GM21576 (cell line): Measurements from ENCODE around the gene GABRA5.
"Not testable (repeated sequence)": the region's sequence is repeated elsewhere in the genome, so short reads cannot be mapped to it uniquely, and the experiment has no call there.

Experiments used
- ATAC-seq: cut with Tn5 transposase; IDR thresholded peaks from one replicate; pipeline ENCODE4 v1.9.1; 2021; ENCODE audit warnings: mild to moderate bottlenecking, moderate library complexity; ENCODE audit not compliant: unreplicated experiment

GABRA5 gene

GRCh38 chr15:26866298-26867199 lies at the start of gene GABRA5:
GABRA5 (plus strand) TSS chr15:26867062; CDS start chr15:26869249, 2,187 bp downstream.
- ATAC-seq, result no peak

GRCh38 chr15:26831191-26831590 lies 35.7 kb upstream of the GABRA5 start:
- ATAC-seq, result not testable (repeated sequence)

GRCh38 chr15:26831951-26832350 lies 34.9 kb upstream of the GABRA5 start:
- no peak for ATAC-seq

- ATAC-seq, result no peak
Measured at GRCh38 chr15:26838742-26839460, 28.0 kb upstream of the GABRA5 start.

- no peak for ATAC-seq
Measured at GRCh38 chr15:26841514-26841913, 25.3 kb upstream of the GABRA5 start.

- ATAC-seq, result no peak
Measured at GRCh38 chr15:26841941-26842340, 24.9 kb upstream of the GABRA5 start.

- ATAC-seq, result no peak
Measured at GRCh38 chr15:26842391-26842790, 24.5 kb upstream of the GABRA5 start.

GRCh38 chr15:26844901-26845300 lies 22.0 kb upstream of the GABRA5 start:
- no peak for ATAC-seq

- ATAC-seq, result no peak
Measured at GRCh38 chr15:26848498-26848897, 18.4 kb upstream of the GABRA5 start.

GRCh38 chr15:26850161-26850560 lies 16.7 kb upstream of the GABRA5 start:
- no peak for ATAC-seq

GRCh38 chr15:26852980-26853379 lies 13.9 kb upstream of the GABRA5 start:
- no peak for ATAC-seq

- no peak for ATAC-seq
Measured at GRCh38 chr15:26854435-26854834, 12.4 kb upstream of the GABRA5 start.

- no peak for ATAC-seq
Measured at GRCh38 chr15:26864664-26865191, 2.1 kb upstream of the GABRA5 start.

GRCh38 chr15:26867200-26868007 lies 542 bp downstream of the GABRA5 start:
- ATAC-seq, result no peak

- ATAC-seq, result no peak
Measured at GRCh38 chr15:26868029-26868685, 1.3 kb downstream of the GABRA5 start.

GRCh38 chr15:26869628-26870027 lies 2.8 kb downstream of the GABRA5 start:
- no peak for ATAC-seq

GRCh38 chr15:26870346-26870745 lies 3.5 kb downstream of the GABRA5 start:
- no peak for ATAC-seq

- no peak for ATAC-seq
Measured at GRCh38 chr15:26872206-26872605, 5.3 kb downstream of the GABRA5 start.

- ATAC-seq, result no peak
Measured at GRCh38 chr15:26873846-26874245, 7.0 kb downstream of the GABRA5 start.

- ATAC-seq, result no peak
Measured at GRCh38 chr15:26874774-26875475, 8.1 kb downstream of the GABRA5 start.
